Keratinocyte (primary cell): ENCODE measurements around the gene MACIR. TPM values are rescaled to one million over a fixed set of nuclear protein-coding genes. Genes with fewer than 3 reads are reported as not detected.

ENCODE experiments used
- DNase-seq: peaks from one replicate; pipeline ENCODE4 v3.0.0-alpha.2; 2011; ENCODE audit warnings: low read depth, missing footprints, low spot score
- FAIRE-seq: peaks from 2 replicates; lab custom pipeline; 2011; peaks lifted over from hg19 to GRCh38; lab: Jason Lieb, UNC
- H2AFZ ChIP-seq: 2 replicates; pipeline ENCODE4 v1.6.0; 2012; ENCODE audit warnings: low read length, control low read depth, inconsistent platforms; ENCODE audit not compliant: control insufficient read depth
- H3K27ac ChIP-seq: 2 replicates; pipeline ENCODE4 v1.5.1; 2011; ENCODE audit warnings: low read length; ENCODE audit not compliant: control insufficient read depth, insufficient read depth
- H3K27me3 ChIP-seq: 3 replicates; pipeline ENCODE4 v1.6.0; 2011; ENCODE audit warnings: low read length; ENCODE audit not compliant: control insufficient read depth, insufficient read depth; ENCODE audit errors: extremely low read depth
- H3K36me3 ChIP-seq, 2 experiments: 2 replicates in 1 of 2; 3 replicates in 1 of 2; pipeline ENCODE4 v1.5.1; 2011; ENCODE audit warnings: low read length in 2 of 2, mild to moderate bottlenecking in 1 of 2; ENCODE audit not compliant: control insufficient read depth in 2 of 2, insufficient read depth in 2 of 2; ENCODE audit errors: extremely low read depth in 1 of 2
- H3K4me1 ChIP-seq: 3 replicates; pipeline ENCODE4 v1.5.1; 2011; ENCODE audit warnings: low read length; ENCODE audit not compliant: control insufficient read depth, insufficient read depth; ENCODE audit errors: extremely low read depth
- H3K4me2 ChIP-seq: 3 replicates; pipeline ENCODE4 v1.6.0; 2011; ENCODE audit warnings: low read depth, low read length; ENCODE audit not compliant: control insufficient read depth, insufficient read depth; ENCODE audit errors: extremely low read depth
- H3K4me3 ChIP-seq, 3 experiments: fragments of 200-600 bp in 1 of 3; sonication (generic) in 1 of 3; 2 replicates in 2 of 3; 3 replicates in 1 of 3; pipeline ENCODE4 v1.5.1; 2011 to 2016; ENCODE audit warnings: low read length in 3 of 3, mild to moderate bottlenecking in 3 of 3, control low read depth in 2 of 3, inconsistent platforms in 1 of 3, low read depth in 1 of 3, mixed read lengths in 1 of 3, mixed run types in 1 of 3, moderate library complexity in 1 of 3; ENCODE audit not compliant: control insufficient read depth in 2 of 3, insufficient read depth in 2 of 3; ENCODE audit errors: extremely low read depth in 1 of 3
- H3K79me2 ChIP-seq: 2 replicates; pipeline ENCODE4 v1.6.0; 2012; ENCODE audit warnings: low read length; ENCODE audit not compliant: control insufficient read depth, insufficient read depth
- H3K9ac ChIP-seq: 3 replicates; pipeline ENCODE4 v1.6.0; 2011; ENCODE audit warnings: low read length; ENCODE audit not compliant: control insufficient read depth, insufficient read depth; ENCODE audit errors: extremely low read depth
- H3K9me1 ChIP-seq: 3 replicates; pipeline ENCODE4 v1.6.0; 2011; ENCODE audit warnings: low read length; ENCODE audit not compliant: control insufficient read depth, insufficient read depth; ENCODE audit errors: extremely low read depth
- H3K9me3 ChIP-seq: 2 replicates; pipeline ENCODE4 v1.5.1; 2012; ENCODE audit warnings: low read depth, low read length; ENCODE audit not compliant: control insufficient read depth
- H4K20me1 ChIP-seq: 3 replicates; pipeline ENCODE4 v1.6.0; 2011; ENCODE audit warnings: low read length; ENCODE audit not compliant: control insufficient read depth, insufficient read depth; ENCODE audit errors: extremely low read depth
- CTCF ChIP-seq, 3 experiments: IDR thresholded peaks in 1 of 3; conservative IDR thresholded peaks in 1 of 3; optimal IDR thresholded peaks in 1 of 3; 2 replicates in 2 of 3; 3 replicates in 1 of 3; pipeline versions ENCODE3 to v1.5.1; 2011; ENCODE audit warnings: low read length in 3 of 3, mild to moderate bottlenecking in 3 of 3, moderate library complexity in 2 of 3, control low read depth in 1 of 3, inconsistent platforms in 1 of 3; ENCODE audit not compliant: insufficient read depth in 2 of 3; ENCODE audit errors: extremely low read depth in 1 of 3
- EZH2 ChIP-seq: IDR thresholded peaks from one replicate; pipeline ENCODE4 v1.6.1; 2012; ENCODE audit warnings: inconsistent platforms, mild to moderate bottlenecking, low read length, moderate library complexity
- dilution Hi-C: fragments of 300-500 bp; cut with MboI; formaldehyde crosslinking; loops from one replicate; pipeline ENCODE4 v1.7.0; 2020; ENCODE audit warnings: low sequenced_read_pairs; ENCODE audit not compliant: extremely low pct_ligation_motif_present
- polyA plus RNA-seq, 5 experiments: library from polyadenylated mRNA; depleted of rRNA in 3 of 5; stranded (reverse) in 3 of 5; stranded (forward) in 1 of 5; unstranded in 1 of 5; fragments of >200 nt; gene quantifications; 1 replicate in 1 of 5; 2 replicates in 3 of 5; 3 replicates in 1 of 5; pipeline versions ENCODE4 v1.2.1 to v1.2.3, GENCODE V29; 2011 to 2012; ENCODE audit warnings: missing spikeins in 2 of 5, low read depth in 1 of 5, low replicate concordance in 1 of 5

Gene MACIR
- polyA plus RNA-seq, 1 donor (not counting 4 experiments of a cell fraction or from before 2014, with no cell fraction given) = 9.5 TPM

GRCh38 chr5:103264508-103264907 is 5.9 kb downstream of the MACIR start:
- no peak for DNase-seq
- H2AFZ ChIP-seq = no peak overlapping the region
- no peaks in the 10 kb centered on the region for H3K9me3 ChIP-seq
- no peaks in the 10 kb centered on the region for H4K20me1 ChIP-seq
- H3K36me3 ChIP-seq = no peaks in the 10 kb centered on the region
- no peak overlapping the region for H3K9ac ChIP-seq
- H3K79me2 ChIP-seq = peaks cover 52% of the 10 kb centered on the region
- no peak overlapping the region for H3K4me2 ChIP-seq
- H3K9me1 ChIP-seq = no peaks in the 10 kb centered on the region
- dilution Hi-C loops = no loop called here
- H3K27ac ChIP-seq = no peak overlapping the region
- FAIRE-seq = no peak
- TF ChIP-seq CTCF (optimal IDR thresholded peaks at IDR 0.05 in 1 of 3, IDR thresholded peaks at IDR 0.05 in 1 of 3, conservative IDR thresholded peaks at IDR 0.05 in 1 of 3; ENCODE audit: extremely low read depth in 1 of 3, insufficient read depth in 2 of 3, low read length in 3 of 3) (no peak), EZH2 (no peak)
- H3K4me3 ChIP-seq = no peak overlapping the region
- peaks cover 4% of the 10 kb centered on the region for H3K4me1 ChIP-seq
- no peaks in the 10 kb centered on the region for H3K27me3 ChIP-seq

GRCh38 chr5:103270581-103270980 is 12.0 kb downstream of the MACIR start:
- FAIRE-seq (no peak), DNase-seq (no peak)
- no peak overlapping the region for H3K9ac ChIP-seq
- H3K4me2 ChIP-seq = no peak overlapping the region
- no peaks in the 10 kb centered on the region for H3K9me1 ChIP-seq
- no peak overlapping the region for H3K4me3 ChIP-seq
- no peaks in the 10 kb centered on the region for H3K27me3 ChIP-seq
- no peaks in the 10 kb centered on the region for H3K36me3 ChIP-seq
- dilution Hi-C loops = no loop called here
- no peaks in the 10 kb centered on the region for H3K4me1 ChIP-seq
- no peak overlapping the region for H3K27ac ChIP-seq
- H3K9me3 ChIP-seq = no peaks in the 10 kb centered on the region
- H3K79me2 ChIP-seq = peaks cover 11% of the 10 kb centered on the region
- TF ChIP-seq EZH2 = no peak
- TF ChIP-seq CTCF (optimal IDR thresholded peaks at IDR 0.05 in 1 of 3, IDR thresholded peaks at IDR 0.05 in 1 of 3, conservative IDR thresholded peaks at IDR 0.05 in 1 of 3; ENCODE audit: extremely low read depth in 1 of 3, insufficient read depth in 2 of 3, low read length in 3 of 3) = no peak
- no peak overlapping the region for H2AFZ ChIP-seq
- H4K20me1 ChIP-seq = no peaks in the 10 kb centered on the region
